Left colon (tissue), 2 donors: ENCODE data around the gene PAPOLG. TPM values are rescaled to one million over a fixed set of nuclear protein-coding genes. Genes with fewer than 3 reads are reported as not detected.
A peak's percentile ranks its signal among the peaks of the same experiment; 100 is the strongest.

Experiments used
- ATAC-seq: fragments of 200-7000 bp; cut with Tn5 transposase; one replicate; pipeline ENCODE4 v1.9.1; 2020; ENCODE audit warnings: mild to moderate bottlenecking, moderate library complexity
- DNase-seq, 2 donors: peaks; one replicate each; pipeline ENCODE4 v3.0.0-alpha.2; 2020
- intact Hi-C, 2 donors: fragments of 100-400 bp; cut with DNase I in 1 of 2; cut with micrococcal nuclease in 1 of 2; formaldehyde crosslinking; loops; one replicate each; pipeline versions ENCODE4 v1.11.2 to v1.14.0; 2022; cut with DNase I, micrococcal nuclease
- total RNA-seq, 2 donors: library from RNA; stranded (reverse); fragmentation: NEBNext Ultra II Directional; extraction: Animal tissue kit (Norgen Biotek cat#: 25700); gene quantifications; one replicate each; pipeline ENCODE4 v1.2.1, GENCODE V29; 2021
- donor health status: DM: no; HTN: no; CAD: no.
- donor health status: DM: yes; HTN: yes; CAD: no.

Gene PAPOLG
- total RNA-seq, 2 donors from 2014 or later: 9.3 to 13.5 TPM

GRCh38 chr2:60840880-60841279, 84.8 kb downstream of the PAPOLG start:
- DNase-seq (peak in 1 of 2 donors; percentile 15), ATAC-seq (no peak)
- intact Hi-C loops: no loop called here

GRCh38 chr2:60843006-60843405, 86.9 kb downstream of the PAPOLG start:
- ATAC-seq (no peak), DNase-seq (no peak)
- intact Hi-C loops: no loop called here

GRCh38 chr2:60844105-60844504, 88.0 kb downstream of the PAPOLG start:
- DNase-seq: no peak
- no peak for ATAC-seq
- intact Hi-C loops: no loop called here

GRCh38 chr2:60847854-60848253, 91.8 kb downstream of the PAPOLG start:
- no peak for DNase-seq
- ATAC-seq: no peak
- intact Hi-C loops: no loop called here

Other genes with a start within 250 kb of the PAPOLG start
- 10 to 100 TPM; 28.9 to 29.0 TPM for gene BCL11A, start 202.6 kb upstream of the PAPOLG start, total RNA-seq
- gene REL, start 125.3 kb downstream of the PAPOLG start, total RNA-seq: 10 to 100 TPM; 16.2 to 19.9 TPM